H1 (cell line): ENCODE results near the gene COL20A1.

Source experiments
- EZH2 ChIP-seq: fragments of 200-600 bp; sonication (generic); IDR thresholded peaks from 2 replicates; pipeline ENCODE4 v1.7.1; 2012; ENCODE audit warnings: low read depth, mild to moderate bottlenecking, moderate library complexity, low read length, inconsistent platforms; ENCODE audit not compliant: severe bottlenecking
- GTF2F1 ChIP-seq: IDR thresholded peaks from 2 replicates; pipeline ENCODE4 v1.6.1; 2012; ENCODE audit warnings: low read depth, low read length, improper control_type of control experiment, borderline replicate concordance
- POLR2AphosphoS5 ChIP-seq: IDR thresholded peaks from 2 replicates; pipeline ENCODE4 v1.6.1; 2011; ENCODE audit warnings: low read depth, low read length
- SIN3A ChIP-seq, 2 experiments: IDR thresholded peaks in 1 of 2; conservative IDR thresholded peaks in 1 of 2; 2 replicates each; pipeline ENCODE4 v1.6.1; 2011 to 2012; ENCODE audit warnings: low read length in 2 of 2, improper control_type of control experiment in 1 of 2, low read depth in 1 of 2, mild to moderate bottlenecking in 1 of 2
- SP4 ChIP-seq: IDR thresholded peaks from 2 replicates; pipeline ENCODE4 v1.6.1; 2012; ENCODE audit warnings: low read length, inconsistent platforms
- TBP ChIP-seq: IDR thresholded peaks from 2 replicates; pipeline ENCODE4 v1.6.1; 2011; ENCODE audit warnings: low read depth, low read length, improper control_type of control experiment
- TF ChIP-seq, protein P1 (sequence below), 3 experiments: IDR thresholded peaks; 1 replicate in 2 of 3; 2 replicates in 1 of 3; pipeline versions ENCODE4 v1.5.1 to v1.6.1; 2011; ENCODE audit warnings: low read length in 3 of 3, mild to moderate bottlenecking in 3 of 3, inconsistent platforms in 2 of 3, low read depth in 1 of 3, moderate library complexity in 1 of 3; ENCODE audit not compliant: insufficient read depth in 1 of 3; ENCODE audit errors: control extremely low read depth in 1 of 3

DNA sequence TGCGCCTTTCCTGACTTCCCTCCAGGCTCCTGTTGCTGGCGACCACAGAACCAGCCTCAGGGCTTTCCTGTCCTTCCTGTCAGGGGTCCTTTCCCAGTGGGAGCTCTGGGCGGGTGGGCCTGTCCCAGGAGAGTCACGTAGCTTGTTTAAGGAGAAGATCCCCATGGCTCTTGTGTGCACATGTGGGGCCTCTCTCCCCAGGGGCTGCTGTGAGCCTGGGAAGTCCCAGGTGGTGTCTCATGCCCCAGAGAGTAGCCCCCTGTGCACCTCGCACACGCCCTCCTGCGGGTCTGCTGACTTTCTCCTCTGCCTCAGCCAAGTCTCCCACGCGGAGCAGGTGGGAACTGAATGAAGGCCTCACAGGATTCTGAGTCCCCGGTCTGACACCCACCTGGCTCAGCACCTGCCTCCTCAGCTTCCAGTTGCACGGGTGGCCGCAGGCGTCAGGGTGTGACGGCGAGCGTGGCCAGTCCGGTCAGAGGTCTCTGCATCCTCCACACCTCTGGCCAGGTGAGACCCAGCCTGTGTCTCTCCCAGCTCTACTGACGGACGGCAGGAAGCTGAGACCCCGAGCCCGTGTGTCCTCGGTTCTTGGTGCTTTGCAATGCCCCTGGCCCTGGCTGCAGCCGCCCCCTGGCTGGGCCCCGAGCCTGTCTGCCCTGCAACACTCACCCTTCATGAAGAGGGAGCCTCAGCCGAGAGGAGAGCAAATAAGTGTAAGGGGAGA lies 33.1 kb upstream of the COL20A1 start:
- TF ChIP-seq, protein P1, sequence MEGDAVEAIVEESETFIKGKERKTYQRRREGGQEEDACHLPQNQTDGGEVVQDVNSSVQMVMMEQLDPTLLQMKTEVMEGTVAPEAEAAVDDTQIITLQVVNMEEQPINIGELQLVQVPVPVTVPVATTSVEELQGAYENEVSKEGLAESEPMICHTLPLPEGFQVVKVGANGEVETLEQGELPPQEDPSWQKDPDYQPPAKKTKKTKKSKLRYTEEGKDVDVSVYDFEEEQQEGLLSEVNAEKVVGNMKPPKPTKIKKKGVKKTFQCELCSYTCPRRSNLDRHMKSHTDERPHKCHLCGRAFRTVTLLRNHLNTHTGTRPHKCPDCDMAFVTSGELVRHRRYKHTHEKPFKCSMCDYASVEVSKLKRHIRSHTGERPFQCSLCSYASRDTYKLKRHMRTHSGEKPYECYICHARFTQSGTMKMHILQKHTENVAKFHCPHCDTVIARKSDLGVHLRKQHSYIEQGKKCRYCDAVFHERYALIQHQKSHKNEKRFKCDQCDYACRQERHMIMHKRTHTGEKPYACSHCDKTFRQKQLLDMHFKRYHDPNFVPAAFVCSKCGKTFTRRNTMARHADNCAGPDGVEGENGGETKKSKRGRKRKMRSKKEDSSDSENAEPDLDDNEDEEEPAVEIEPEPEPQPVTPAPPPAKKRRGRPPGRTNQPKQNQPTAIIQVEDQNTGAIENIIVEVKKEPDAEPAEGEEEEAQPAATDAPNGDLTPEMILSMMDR (IDR thresholded peaks at IDR 0.05; ENCODE audit: control extremely low read depth in 1 of 3, insufficient read depth in 1 of 3, low read depth in 1 of 3, low read length in 3 of 3): no peak
- TF ChIP-seq TBP (no peak), POLR2AphosphoS5 (no peak), SP4 (no peak), GTF2F1 (no peak), EZH2 (no peak), SIN3A (conservative IDR thresholded peaks at IDR 0.05 in 1 of 2, IDR thresholded peaks at IDR 0.05 in 1 of 2; ENCODE audit: low read depth in 1 of 2, low read length in 2 of 2) (no peak)
